Heart left ventricle (tissue), 16 donors: ENCODE results near the gene LSP1. TPM values are rescaled to one million over a fixed set of nuclear protein-coding genes. Genes with fewer than 3 reads are reported as not detected.

Experiments used
- ATAC-seq, 4 donors: fragments of 200-7000 bp; cut with Tn5 transposase; one replicate each; pipeline ENCODE4 v1.9.1; 2020 to 2022; ENCODE audit warnings: moderate library complexity in 4 of 4, mild to moderate bottlenecking in 3 of 4, moderate number of reproducible peaks in 1 of 4
- DNase-seq, 5 donors: peaks; one replicate each; pipeline ENCODE4 v3.0.0-alpha.2; 2020
- H3K27ac ChIP-seq, 12 donors: fragments of 200-600 bp; sonication (generic) in 4 of 12; one replicate each; pipeline versions ENCODE4 v1.5.0 to v1.8.0; 2016 to 2022; ENCODE audit warnings: mild to moderate bottlenecking in 2 of 12
- H3K27me3 ChIP-seq, 9 donors: fragments of 200-600 bp; sonication (generic) in 2 of 9; one replicate each; pipeline versions ENCODE4 v1.5.1 to v1.8.0; 2016 to 2022; ENCODE audit warnings: mild to moderate bottlenecking in 3 of 9
- H3K36me3 ChIP-seq, 9 donors: fragments of 200-600 bp; sonication (generic) in 2 of 9; one replicate each; pipeline versions ENCODE4 v1.5.0 to v1.8.0; 2018 to 2022; ENCODE audit warnings: mild to moderate bottlenecking in 2 of 9
- H3K4me1 ChIP-seq, 12 donors: fragments of 200-600 bp; sonication (generic) in 4 of 12; one replicate each; pipeline versions ENCODE4 v1.5.0 to v1.8.0; 2016 to 2022; ENCODE audit warnings: mild to moderate bottlenecking in 3 of 12
- H3K4me3 ChIP-seq, 12 donors: fragments of 200-600 bp; sonication (generic) in 4 of 12; one replicate each; pipeline versions ENCODE4 v1.5.0 to v1.8.0; 2017 to 2022; ENCODE audit warnings: mild to moderate bottlenecking in 9 of 12, moderate library complexity in 4 of 12
- H3K9me3 ChIP-seq, 12 donors: fragments of 200-600 bp; sonication (generic) in 4 of 12; one replicate each; pipeline versions ENCODE4 v1.5.0 to v1.8.0; 2016 to 2022; ENCODE audit warnings: mild to moderate bottlenecking in 1 of 12
- CTCF ChIP-seq, 12 donors: fragments of 200-600 bp; sonication (generic) in 4 of 12; IDR thresholded peaks; one replicate each; pipeline versions ENCODE4 v1.5.0 to v1.8.0; 2018 to 2022; ENCODE audit warnings: antibody characterized with exemption in 12 of 12, mild to moderate bottlenecking in 5 of 12
- POLR2A ChIP-seq, 2 donors: fragments of 450-650 bp; IDR thresholded peaks; one replicate each; pipeline ENCODE4 v1.6.1; 2017; ENCODE audit warnings: antibody characterized with exemption in 2 of 2, mild to moderate bottlenecking in 2 of 2, moderate library complexity in 2 of 2
- WGBS, 4 donors: extraction: QIAGEN DNeasy Blood & Tissue Kit in 2 of 4; methylation state at CpG; one replicate each; pipeline versions ENCODE4 v1.1.5 to v1.1.7; 2013 to 2018; 5-methylcytosine and 5-hydroxymethylcytosine counted together
- intact Hi-C, 10 donors: fragments of 100-400 bp; cut with DNase I; formaldehyde crosslinking; loops; one replicate each; pipeline versions ENCODE4 v1.11.1 to v1.14.2; 2022
- polyA plus RNA-seq, 2 donors: library from polyadenylated mRNA; stranded (reverse); fragments of 200-250 nt; gene quantifications; one replicate each; pipeline ENCODE4 v1.2.3, GENCODE V29; 2013
- total RNA-seq, 9 donors: library from RNA; depleted of rRNA in 2 of 9; stranded (reverse); fragments of >200 nt in 2 of 9; fragmentation: NEBNext Ultra II Directional in 3 of 9; extraction: Animal tissue kit (Norgen Biotek cat#: 25700) in 3 of 9; gene quantifications; one replicate each; pipeline versions ENCODE4 v1.1.0 to v1.2.4, GENCODE V29; 2016 to 2023
- donor health status: ischemic (EF 13 %, LVEDD 7.1; RV severe dilation, severe dysfunction).
- donor health status: healthy with polysubstance abuse.
- donor health status: DM: no; HTN: yes; CAD: no.
- donor health status: DM: no; HTN: no; CAD: no.
- donor health status: ischemic (EF 25% LVEDD 6.9; RV normal size, moderate dysfunction).
- donor health status: ischemic (EF 25% LVEDD 5.7; RV mildly dilated, moderate dysfunction).
- donor health status: healthy.
- donor health status: DM: yes; HTN: yes; CAD: no.
- donor health status: ischemic (EF 35%, LVEDD 5.7; RV mildly dilated, moderate dysfunction).
- donor health status: nonischemic (EF 11% LVEDD 7.7; RV severe dilation, severe dysfunction).
- donor health status: DM: yes; HTN: yes; CAD: no.
- donor health status: PGD.
- donor health status: ischemic (EF 29% LVEDD 5.4; RV normal size, mild dysfunction).
- donor health status: nonischemic (EF 23%, LVEDD 6.1; RV moderate dilation, normal function).

Gene LSP1
- total and polyA plus RNA-seq, 11 donors, result 10.0 to 86.8 (median 16.4) TPM

- H3K9me3 ChIP-seq, result no peaks in the 10 kb centered on the region
- intact Hi-C loops, result loop anchor here (5.0 to 10.0 kb wide), 6 partner anchors 36 to 271 kb away; partner anchors contain the start of genes TNNT3 (in 6 of the 10) and TNNI2 (in 1 of the 10)
- peaks cover 29 to 71% (median 60%) of the 10 kb centered on the region in 12 donors for H3K4me1 ChIP-seq
- H3K27ac ChIP-seq, result peak overlapping the region; percentile 85 to 99 (median 96)
- ATAC-seq (peak in 2 of 4 donors; percentile 1 to 5), DNase-seq (peak in 2 of 5 donors; percentile 18 to 36)
- H3K36me3 ChIP-seq, result peaks cover 0 to 33% (median 15%) of the 10 kb centered on the region in 9 donors
- TF ChIP-seq CTCF (IDR thresholded peaks at IDR 0.05) (no peak), POLR2A (IDR thresholded peaks at IDR 0.05) (no peak)
- 45 to 72% (median 67%) methylated on average over 4 to 9 of the region's 9 CpGs for WGBS, 4 donors
- no peak overlapping the region for H3K4me3 ChIP-seq
- H3K27me3 ChIP-seq, result no peaks in the 10 kb centered on the region
These were observed 28.0 kb downstream of the LSP1 start for GRCh38 chr11:1880746-1881441.

GRCh38 chr11:1881442-1882264, 28.8 kb downstream of the LSP1 start:
- H3K36me3 ChIP-seq, result peaks cover 0 to 41% (median 22%) of the 10 kb centered on the region in 9 donors
- ATAC-seq, result peak; percentile 25 to 74 (median 36)
- peak overlapping the region in 2 of 12 donors; percentile 13 to 16 for H3K4me3 ChIP-seq
- WGBS, 4 donors, result 51 to 77% (median 58%) methylated on average over 12 to 43 of the region's 43 CpGs
- DNase-seq, result peak; percentile 75 to 90 (median 84)
- peak in 1 of 2 donors; percentile 12 for TF ChIP-seq POLR2A (IDR thresholded peaks at IDR 0.05)
- TF ChIP-seq CTCF (IDR thresholded peaks at IDR 0.05), result no peak
- no peaks in the 10 kb centered on the region for H3K27me3 ChIP-seq
- peak overlapping the region; percentile 85 to 99 (median 96) for H3K27ac ChIP-seq
- no peaks in the 10 kb centered on the region for H3K9me3 ChIP-seq
- intact Hi-C loops, result loop anchor here (1.0 to 10.0 kb wide), 9 partner anchors 36 to 271 kb away; partner anchors contain the start of genes TNNT3 (in 6 of the 10) and TNNI2 (in 3 of the 10)
- peaks cover 23 to 63% (median 54%) of the 10 kb centered on the region in 12 donors for H3K4me1 ChIP-seq

- Histone ChIP-seq H3K4me1 (peaks cover 21 to 54% (median 45%) of the 10 kb centered on the region in 12 donors), H3K9me3 (no peaks in the 10 kb centered on the region), H3K36me3 (peaks cover 0 to 48% (median 29%) of the 10 kb centered on the region in 9 donors), H3K27me3 (no peaks in the 10 kb centered on the region), H3K27ac (peak overlapping the region; percentile 85 to 99 (median 96)), H3K4me3 (peak overlapping the region in 2 of 12 donors; percentile 13 to 16)
- peak; percentile 87 to 98 (median 93) for TF ChIP-seq CTCF (IDR thresholded peaks at IDR 0.05)
- TF ChIP-seq POLR2A (IDR thresholded peaks at IDR 0.05), result no peak
- intact Hi-C loops, result loop anchor here (1.0 to 10.0 kb wide), 9 partner anchors 35 to 270 kb away; partner anchors contain the start of genes TNNT3 (in 6 of the 10) and TNNI2 (in 3 of the 10)
- DNase-seq (peak; percentile 87 to 94 (median 88)), ATAC-seq (peak; percentile 75 to 83 (median 78))
- 29 to 41% (median 36%) methylated on average over 15 to 23 of the region's 23 CpGs for WGBS, 4 donors
These were observed 29.7 kb downstream of the LSP1 start for GRCh38 chr11:1882265-1883238.
